ENCODE results near the gene CDC25B. TPM values are rescaled to one million over a fixed set of nuclear protein-coding genes. Genes with fewer than 3 reads are reported as not detected.
"Not testable (repeated sequence)": the region's sequence is repeated elsewhere in the genome, so short reads cannot be mapped to it uniquely, and the experiment has no call there.

CDC25B gene
- total RNA-seq, 2 donors from 2014 or later: 8.7 to 25.6 TPM

DNA sequence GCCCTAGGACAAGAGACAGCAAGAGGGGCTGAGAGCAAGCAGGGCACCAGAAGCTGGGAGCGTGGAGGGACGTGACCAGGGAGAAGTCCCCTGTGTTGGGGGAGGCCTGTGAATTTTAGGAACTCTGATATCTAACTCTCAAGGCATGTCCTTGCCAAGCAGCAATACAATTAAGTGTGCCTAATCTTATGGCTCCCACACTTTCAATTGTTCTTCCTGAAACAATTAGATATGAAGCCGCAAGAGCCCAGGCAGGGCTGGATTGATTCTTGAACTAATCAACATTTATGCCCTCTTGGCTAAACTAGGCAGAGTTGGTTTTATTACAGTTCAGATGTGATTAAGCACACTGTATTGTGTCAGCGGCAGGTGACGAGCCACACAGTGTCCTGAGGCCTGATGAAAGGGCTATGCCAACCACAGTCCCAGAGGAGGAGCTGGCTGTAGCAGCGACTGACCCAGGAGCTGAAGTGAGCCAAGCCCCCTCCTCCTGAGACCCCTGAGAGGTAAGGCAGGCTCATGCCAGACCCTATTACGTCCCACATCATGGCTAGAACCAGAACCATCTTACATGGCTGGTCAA lies 46.3 kb downstream of the CDC25B start:
- intact Hi-C loops (cut with DNase I): loop anchor here (10.0 kb wide), 1 partner anchor 168 kb away; no protein-coding TSS in a partner anchor

DNA sequence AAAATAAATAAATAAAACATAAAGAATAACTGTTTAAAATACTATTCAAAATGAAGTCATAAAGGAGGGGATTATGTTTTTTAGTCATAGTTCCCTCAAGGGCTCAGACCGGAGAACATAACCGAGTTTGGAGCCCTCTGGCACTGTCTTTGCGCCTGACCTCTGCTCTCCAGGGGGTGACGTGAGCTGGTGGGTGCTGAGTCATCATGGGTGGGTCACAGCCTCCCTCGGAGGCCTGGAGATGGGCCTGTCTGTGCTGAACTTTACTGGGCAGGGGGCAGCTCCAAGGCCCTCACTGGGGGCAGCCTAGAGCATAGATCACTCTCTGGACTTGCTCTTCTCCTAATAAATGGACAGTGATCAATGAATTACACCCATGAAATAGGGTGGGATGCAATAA lies 47.4 kb downstream of the CDC25B start:
- no peak for DNase-seq (ENCODE audit: low spot score)
- Histone ChIP-seq H3K9me3 (no peaks in the 10 kb centered on the region), H3K27me3 (replicated peaks; ENCODE audit: insufficient read depth) (no peaks in the 10 kb centered on the region), H3K27ac (no peak overlapping the region), H3K4me1 (replicated peaks) (peaks cover 4% of the 10 kb centered on the region), H3K36me3 (no peaks in the 10 kb centered on the region), H3K4me3 (no peak overlapping the region)
- TF ChIP-seq POLR2AphosphoS5 (IDR thresholded peaks at IDR 0.05) (no peak), CTCF (IDR thresholded peaks at IDR 0.05) (no peak), POLR2A (IDR thresholded peaks at IDR 0.05) (no peak)
- intact Hi-C loops (cut with DNase I): loop anchor here (10.0 kb wide), 1 partner anchor 169 kb away; no protein-coding TSS in a partner anchor
- WGBS: 72% methylated on average over 5 of the region's 5 CpGs

More for the DNA sequence above, 46.3 kb downstream of the CDC25B start:
- no peak for DNase-seq (ENCODE audit: low spot score)
- Histone ChIP-seq H3K4me3 (no peak overlapping the region), H3K36me3 (no peaks in the 10 kb centered on the region), H3K27me3 (replicated peaks; ENCODE audit: insufficient read depth) (no peaks in the 10 kb centered on the region), H3K4me1 (replicated peaks) (no peaks in the 10 kb centered on the region), H3K27ac (no peak overlapping the region), H3K9me3 (no peaks in the 10 kb centered on the region)
- TF ChIP-seq CTCF (IDR thresholded peaks at IDR 0.05): no peak
- TF ChIP-seq POLR2AphosphoS5 (IDR thresholded peaks at IDR 0.05): no peak
- TF ChIP-seq POLR2A (IDR thresholded peaks at IDR 0.05): no peak
- WGBS: 86% methylated on average over 7 of the region's 7 CpGs

DNA sequence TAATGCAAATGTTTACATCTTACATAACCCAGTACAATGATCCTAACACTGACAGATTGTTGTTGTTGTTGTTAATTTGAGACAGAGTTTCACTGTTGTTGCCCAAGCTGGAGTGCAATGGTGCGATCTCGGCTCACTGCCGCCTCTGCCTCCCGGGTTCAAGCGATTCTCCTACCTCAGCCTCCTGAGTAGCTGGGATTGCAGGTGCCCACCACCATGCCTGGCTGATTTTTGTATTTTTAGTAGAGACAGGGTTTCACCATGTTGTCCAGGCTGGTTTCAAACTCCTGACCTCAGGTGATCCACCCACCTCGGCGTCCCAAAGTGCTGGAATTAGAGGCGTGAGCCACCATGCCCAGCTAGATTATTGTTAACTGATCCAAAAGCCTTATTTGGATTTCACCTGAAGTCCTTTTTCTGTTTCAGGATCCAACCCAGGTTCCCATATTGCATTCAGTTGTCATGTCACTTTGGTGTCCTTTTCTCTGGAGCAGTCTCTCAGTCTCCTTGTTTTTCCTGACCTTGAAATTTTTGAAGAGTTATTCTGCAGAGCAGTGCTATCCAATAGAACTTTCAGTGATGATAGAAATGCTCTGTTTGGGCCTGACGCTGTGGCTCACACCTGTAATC lies 48.0 kb downstream of the CDC25B start:
- WGBS: 97% methylated on average over 9 of the region's 9 CpGs
- H3K4me1 ChIP-seq (replicated peaks); H3K9me3 ChIP-seq; H3K27me3 ChIP-seq (replicated peaks; ENCODE audit: insufficient read depth); H3K4me3 ChIP-seq; H3K36me3 ChIP-seq; DNase-seq (ENCODE audit: low spot score); H3K27ac ChIP-seq: not testable (repeated sequence)
- intact Hi-C loops (cut with DNase I): loop anchor here (10.0 kb wide), 1 partner anchor 169 kb away; no protein-coding TSS in a partner anchor

GRCh38 chr20:3846378-3846739 lies 50.2 kb downstream of the CDC25B start:
- WGBS: 1% methylated on average over 21 of the region's 22 CpGs
- Histone ChIP-seq H3K9me3 (no peaks in the 10 kb centered on the region), H3K4me3 (peak overlapping the region; percentile 90 to 97), H3K27ac (peak overlapping the region; percentile 87 to 89), H3K27me3 (replicated peaks; ENCODE audit: insufficient read depth) (no peaks in the 10 kb centered on the region), H3K36me3 (no peaks in the 10 kb centered on the region), H3K4me1 (replicated peaks) (peaks cover 4% of the 10 kb centered on the region)
- DNase-seq (ENCODE audit: low spot score): no peak
- TF ChIP-seq POLR2AphosphoS5 (IDR thresholded peaks at IDR 0.05) (no peak), POLR2A (IDR thresholded peaks at IDR 0.05) (no peak), CTCF (IDR thresholded peaks at IDR 0.05) (no peak)
- intact Hi-C loops (cut with DNase I): loop anchor here (2.0 to 10.0 kb wide), 2 partner anchors 26 to 172 kb away; partner anchors contain the start of gene AP5S1

GRCh38 chr20:3846740-3847428 lies 50.8 kb downstream of the CDC25B start, which contains the start of gene MAVS:
TSS of gene MAVS (plus strand) at chr20:3846834. CDS start at chr20:3854625, 7,791 bp downstream.
- intact Hi-C loops (cut with DNase I): loop anchor here (2.0 to 10.0 kb wide), 2 partner anchors 26 to 172 kb away; partner anchors contain the start of gene AP5S1
- H3K27me3 ChIP-seq (replicated peaks; ENCODE audit: insufficient read depth): no peaks in the 10 kb centered on the region
- peak; percentile 87 for DNase-seq (ENCODE audit: low spot score)
- peak within 1 kb of the TSS; percentile 90 to 97 for H3K4me3 ChIP-seq
- peak within 1 kb of the TSS; percentile 87 to 89 for H3K27ac ChIP-seq
- H3K4me1 ChIP-seq (replicated peaks): peaks cover 4% of the 10 kb centered on the region
- no peaks in the 10 kb centered on the region for H3K36me3 ChIP-seq
- no peaks in the 10 kb centered on the region for H3K9me3 ChIP-seq
- WGBS: under 1% methylated on average over 67 of the region's 72 CpGs
- TF ChIP-seq POLR2A (IDR thresholded peaks at IDR 0.05) (peak; percentile 79), CTCF (IDR thresholded peaks at IDR 0.05) (peak in 1 of 4 experiments; percentile 28), POLR2AphosphoS5 (IDR thresholded peaks at IDR 0.05) (peak; percentile 64)

Data from prostate gland (tissue), 2 donors.